ENCODE results near the gene CMTM8. TPM values are rescaled to one million over a fixed set of nuclear protein-coding genes. Genes with fewer than 3 reads are reported as not detected.

Gene CMTM8
- polyA plus RNA-seq, 2 of the 4 experiments (the other 2 are of a cell fraction): 8.4 to 15.6 TPM

GRCh38 chr3:32413845-32414521 lies 175.5 kb downstream of the CMTM8 start:
- Histone ChIP-seq H3K4me3 (no peak overlapping the region), H3K9me3 (no peaks in the 10 kb centered on the region), H3K4me2 (no peak overlapping the region), H3K4me1 (no peaks in the 10 kb centered on the region), H3K27ac (no peak overlapping the region)
- ChIA-PET POLR2A (no interaction called here), CTCF (interaction anchor here (0.8 to 3.3 kb wide), 5 partner anchors 16 to 283 kb away, joined by 3 to 15 read pairs (median 3); no protein-coding TSS in a partner anchor)
- 89% methylated on average over 10 of the region's 10 CpGs for WGBS (ENCODE audit: missing lambda C conversion rate)
- ATAC-seq: no peak
- no peak for DNase-seq (ENCODE audit: low read depth in 1 of 2, low spot score in 1 of 2)
- TF ChIP-seq CBX2 (IDR thresholded peaks at IDR 0.05; ENCODE audit: borderline replicate concordance, low read depth) (no peak), ELK1 (IDR thresholded peaks at IDR 0.05; ENCODE audit: low read depth, low read length) (no peak), EP300 (IDR thresholded peaks at IDR 0.05) (no peak), NPAS2 (CRISPR knock-in tag; IDR thresholded peaks at IDR 0.05; ENCODE audit: borderline replicate concordance) (no peak), E2F6 (IDR thresholded peaks at IDR 0.05; ENCODE audit: borderline replicate concordance, low read depth) (no peak), ATOH8 (CRISPR knock-in tag; IDR thresholded peaks at IDR 0.05; ENCODE audit: low read depth) (no peak), CHD4 (IDR thresholded peaks at IDR 0.05; ENCODE audit: borderline replicate concordance) (no peak), FOSB (CRISPR knock-in tag; IDR thresholded peaks at IDR 0.05) (no peak), REST (IDR thresholded peaks at IDR 0.05) (no peak), BHLHE40 (IDR thresholded peaks at IDR 0.05; ENCODE audit: low read depth, low read length) (no peak), ZC3H11A (IDR thresholded peaks at IDR 0.05) (no peak)
- FAIRE-seq: no peak

- Histone ChIP-seq H3K27ac (no peak overlapping the region), H3K4me1 (peaks cover under 1% of the 10 kb centered on the region; the same call in 2 of the 3 replicates), H3K4me3 (no peak overlapping the region), H3K4me2 (no peak overlapping the region), H3K9me3 (peaks cover 4% of the 10 kb centered on the region; the same call in 1 of the 3 replicates)
- no peak for DNase-seq (ENCODE audit: low read depth in 1 of 2, low spot score in 1 of 2)
- no peak for FAIRE-seq
- TF ChIP-seq RCOR1 (IDR thresholded peaks at IDR 0.05; ENCODE audit: low read depth, low read length) (no peak), HOXB13 (CRISPR knock-in tag; IDR thresholded peaks at IDR 0.05; ENCODE audit: low read depth) (no peak), ATOH8 (CRISPR knock-in tag; IDR thresholded peaks at IDR 0.05; ENCODE audit: low read depth) (no peak), CHD2 (IDR thresholded peaks at IDR 0.05; ENCODE audit: low read length, partially characterized antibody) (no peak), TFCP2L1 (CRISPR knock-in tag; IDR thresholded peaks at IDR 0.05) (no peak), POLR2AphosphoS2 (conservative IDR thresholded peaks at IDR 0.05; ENCODE audit: low read length) (no peak), HOXA7 (CRISPR knock-in tag; IDR thresholded peaks at IDR 0.05) (no peak)
- 94% methylated on average over 6 of the region's 6 CpGs for WGBS (ENCODE audit: missing lambda C conversion rate)
- ChIA-PET CTCF (interaction anchor here (0.8 to 3.3 kb wide), 4 partner anchors 16 to 282 kb away, joined by 3 to 15 read pairs (median 3); no protein-coding TSS in a partner anchor), POLR2A (no interaction called here)
- no peak for ATAC-seq
These were observed 176.2 kb downstream of the CMTM8 start for GRCh38 chr3:32414522-32415202.

All from A549 (cell line).